ENCODE data around the gene SYNRG. TPM values are rescaled to one million over a fixed set of nuclear protein-coding genes. Genes with fewer than 3 reads are reported as not detected.

SYNRG gene
- total and polyA plus RNA-seq, 4 donors, result 6.5 to 20.5 (median 15.9) TPM

GRCh38 chr17:37651849-37652248 is 42.6 kb upstream of the SYNRG start:
- Histone ChIP-seq H3K27ac (ENCODE audit: low read depth in 1 of 2, low read length in 2 of 2) (no peak overlapping the region), H3K27me3 (ENCODE audit: control insufficient read depth in 4 of 4, insufficient read depth in 4 of 4, low read length in 3 of 4) (no peaks in the 10 kb centered on the region), H3K4me1 (ENCODE audit: control insufficient read depth in 4 of 4, insufficient read depth in 4 of 4, low read length in 3 of 4) (peaks cover 0 to 10% (median 1%) of the 10 kb centered on the region in 4 donors), H3K36me3 (ENCODE audit: control insufficient read depth in 4 of 4, insufficient read depth in 3 of 4, low read depth in 1 of 4, low read length in 3 of 4) (no peaks in the 10 kb centered on the region), H3K9me3 (ENCODE audit: control insufficient read depth in 4 of 4, low read length in 3 of 4) (no peaks in the 10 kb centered on the region), H3K4me3 (ENCODE audit: low read depth in 1 of 3, low read length in 3 of 3) (no peak overlapping the region), H3K9ac (ENCODE audit: low read depth in 1 of 2, low read length in 2 of 2) (no peak overlapping the region)
- TF ChIP-seq, protein P1, sequence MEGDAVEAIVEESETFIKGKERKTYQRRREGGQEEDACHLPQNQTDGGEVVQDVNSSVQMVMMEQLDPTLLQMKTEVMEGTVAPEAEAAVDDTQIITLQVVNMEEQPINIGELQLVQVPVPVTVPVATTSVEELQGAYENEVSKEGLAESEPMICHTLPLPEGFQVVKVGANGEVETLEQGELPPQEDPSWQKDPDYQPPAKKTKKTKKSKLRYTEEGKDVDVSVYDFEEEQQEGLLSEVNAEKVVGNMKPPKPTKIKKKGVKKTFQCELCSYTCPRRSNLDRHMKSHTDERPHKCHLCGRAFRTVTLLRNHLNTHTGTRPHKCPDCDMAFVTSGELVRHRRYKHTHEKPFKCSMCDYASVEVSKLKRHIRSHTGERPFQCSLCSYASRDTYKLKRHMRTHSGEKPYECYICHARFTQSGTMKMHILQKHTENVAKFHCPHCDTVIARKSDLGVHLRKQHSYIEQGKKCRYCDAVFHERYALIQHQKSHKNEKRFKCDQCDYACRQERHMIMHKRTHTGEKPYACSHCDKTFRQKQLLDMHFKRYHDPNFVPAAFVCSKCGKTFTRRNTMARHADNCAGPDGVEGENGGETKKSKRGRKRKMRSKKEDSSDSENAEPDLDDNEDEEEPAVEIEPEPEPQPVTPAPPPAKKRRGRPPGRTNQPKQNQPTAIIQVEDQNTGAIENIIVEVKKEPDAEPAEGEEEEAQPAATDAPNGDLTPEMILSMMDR (IDR thresholded peaks at IDR 0.05; ENCODE audit: low read depth, low read length, missing input control), result no peak
- no peak for TF ChIP-seq HNF4A (conservative IDR thresholded peaks at IDR 0.05)
- TF ChIP-seq SP1 (IDR thresholded peaks at IDR 0.05), result no peak
- TF ChIP-seq, protein P2, sequence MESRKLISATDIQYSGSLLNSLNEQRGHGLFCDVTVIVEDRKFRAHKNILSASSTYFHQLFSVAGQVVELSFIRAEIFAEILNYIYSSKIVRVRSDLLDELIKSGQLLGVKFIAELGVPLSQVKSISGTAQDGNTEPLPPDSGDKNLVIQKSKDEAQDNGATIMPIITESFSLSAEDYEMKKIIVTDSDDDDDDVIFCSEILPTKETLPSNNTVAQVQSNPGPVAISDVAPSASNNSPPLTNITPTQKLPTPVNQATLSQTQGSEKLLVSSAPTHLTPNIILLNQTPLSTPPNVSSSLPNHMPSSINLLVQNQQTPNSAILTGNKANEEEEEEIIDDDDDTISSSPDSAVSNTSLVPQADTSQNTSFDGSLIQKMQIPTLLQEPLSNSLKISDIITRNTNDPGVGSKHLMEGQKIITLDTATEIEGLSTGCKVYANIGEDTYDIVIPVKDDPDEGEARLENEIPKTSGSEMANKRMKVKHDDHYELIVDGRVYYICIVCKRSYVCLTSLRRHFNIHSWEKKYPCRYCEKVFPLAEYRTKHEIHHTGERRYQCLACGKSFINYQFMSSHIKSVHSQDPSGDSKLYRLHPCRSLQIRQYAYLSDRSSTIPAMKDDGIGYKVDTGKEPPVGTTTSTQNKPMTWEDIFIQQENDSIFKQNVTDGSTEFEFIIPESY (IDR thresholded peaks at IDR 0.05), result no peak
- TF ChIP-seq NR2F2 (IDR thresholded peaks at IDR 0.05), result no peak
- TF ChIP-seq FOXA1 (IDR thresholded peaks at IDR 0.05), result no peak
- WGBS, result 84% methylated on average over 2 of the region's 2 CpGs
- no peak for DNase-seq (ENCODE audit: low spot score)

GRCh38 chr17:37650419-37651003 is 41.3 kb upstream of the SYNRG start:
- no peak for TF ChIP-seq HNF4G (IDR thresholded peaks at IDR 0.05)
- no peak for TF ChIP-seq TAF1 (conservative IDR thresholded peaks at IDR 0.05)
- TF ChIP-seq HNF4A (conservative IDR thresholded peaks at IDR 0.05), result peak; percentile 32 to 58
- TF ChIP-seq NR2F2 (IDR thresholded peaks at IDR 0.05), result no peak
- TF ChIP-seq RAD21 (IDR thresholded peaks at IDR 0.05), result peak; percentile 88 to 89
- peak; percentile 24 to 51 for TF ChIP-seq RXRA (IDR thresholded peaks at IDR 0.05)
- TF ChIP-seq, protein P1 (IDR thresholded peaks at IDR 0.05; ENCODE audit: low read depth, low read length, missing input control), result peak; percentile 69
- no peak for TF ChIP-seq YY1 (IDR thresholded peaks at IDR 0.05)
- TF ChIP-seq, protein P3, sequence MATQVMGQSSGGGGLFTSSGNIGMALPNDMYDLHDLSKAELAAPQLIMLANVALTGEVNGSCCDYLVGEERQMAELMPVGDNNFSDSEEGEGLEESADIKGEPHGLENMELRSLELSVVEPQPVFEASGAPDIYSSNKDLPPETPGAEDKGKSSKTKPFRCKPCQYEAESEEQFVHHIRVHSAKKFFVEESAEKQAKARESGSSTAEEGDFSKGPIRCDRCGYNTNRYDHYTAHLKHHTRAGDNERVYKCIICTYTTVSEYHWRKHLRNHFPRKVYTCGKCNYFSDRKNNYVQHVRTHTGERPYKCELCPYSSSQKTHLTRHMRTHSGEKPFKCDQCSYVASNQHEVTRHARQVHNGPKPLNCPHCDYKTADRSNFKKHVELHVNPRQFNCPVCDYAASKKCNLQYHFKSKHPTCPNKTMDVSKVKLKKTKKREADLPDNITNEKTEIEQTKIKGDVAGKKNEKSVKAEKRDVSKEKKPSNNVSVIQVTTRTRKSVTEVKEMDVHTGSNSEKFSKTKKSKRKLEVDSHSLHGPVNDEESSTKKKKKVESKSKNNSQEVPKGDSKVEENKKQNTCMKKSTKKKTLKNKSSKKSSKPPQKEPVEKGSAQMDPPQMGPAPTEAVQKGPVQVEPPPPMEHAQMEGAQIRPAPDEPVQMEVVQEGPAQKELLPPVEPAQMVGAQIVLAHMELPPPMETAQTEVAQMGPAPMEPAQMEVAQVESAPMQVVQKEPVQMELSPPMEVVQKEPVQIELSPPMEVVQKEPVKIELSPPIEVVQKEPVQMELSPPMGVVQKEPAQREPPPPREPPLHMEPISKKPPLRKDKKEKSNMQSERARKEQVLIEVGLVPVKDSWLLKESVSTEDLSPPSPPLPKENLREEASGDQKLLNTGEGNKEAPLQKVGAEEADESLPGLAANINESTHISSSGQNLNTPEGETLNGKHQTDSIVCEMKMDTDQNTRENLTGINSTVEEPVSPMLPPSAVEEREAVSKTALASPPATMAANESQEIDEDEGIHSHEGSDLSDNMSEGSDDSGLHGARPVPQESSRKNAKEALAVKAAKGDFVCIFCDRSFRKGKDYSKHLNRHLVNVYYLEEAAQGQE (IDR thresholded peaks at IDR 0.05), result no peak
- TF ChIP-seq EGR1 (IDR thresholded peaks at IDR 0.05; ENCODE audit: low read depth in 2 of 2), result no peak
- no peak for TF ChIP-seq MAX (IDR thresholded peaks at IDR 0.05)
- peak; percentile 31 for TF ChIP-seq FOXA2 (IDR thresholded peaks at IDR 0.05)
- TF ChIP-seq, protein P4, sequence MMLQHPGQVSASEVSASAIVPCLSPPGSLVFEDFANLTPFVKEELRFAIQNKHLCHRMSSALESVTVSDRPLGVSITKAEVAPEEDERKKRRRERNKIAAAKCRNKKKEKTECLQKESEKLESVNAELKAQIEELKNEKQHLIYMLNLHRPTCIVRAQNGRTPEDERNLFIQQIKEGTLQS (IDR thresholded peaks at IDR 0.05), result no peak
- TF ChIP-seq GABPA (IDR thresholded peaks at IDR 0.05 in 1 of 2, conservative IDR thresholded peaks at IDR 0.05 in 1 of 2), result no peak
- TF ChIP-seq SP1 (IDR thresholded peaks at IDR 0.05), result no peak
- no peak for TF ChIP-seq FOXA1 (IDR thresholded peaks at IDR 0.05)
- H3K36me3 ChIP-seq (ENCODE audit: control insufficient read depth in 4 of 4, insufficient read depth in 3 of 4, low read depth in 1 of 4, low read length in 3 of 4), result no peaks in the 10 kb centered on the region
- DNase-seq (ENCODE audit: low spot score), result no peak
- no peaks in the 10 kb centered on the region for H3K27me3 ChIP-seq (ENCODE audit: control insufficient read depth in 4 of 4, insufficient read depth in 4 of 4, low read length in 3 of 4)
- H3K27ac ChIP-seq (ENCODE audit: low read depth in 1 of 2, low read length in 2 of 2), result no peak overlapping the region
- H3K4me3 ChIP-seq (ENCODE audit: low read depth in 1 of 3, low read length in 3 of 3), result no peak overlapping the region
- H3K4me1 ChIP-seq (ENCODE audit: control insufficient read depth in 4 of 4, insufficient read depth in 4 of 4, low read length in 3 of 4), result peaks cover 0 to 10% (median 1%) of the 10 kb centered on the region in 4 donors
- 29% methylated on average over 6 of the region's 6 CpGs for WGBS
- H3K9me3 ChIP-seq (ENCODE audit: control insufficient read depth in 4 of 4, low read length in 3 of 4), result no peaks in the 10 kb centered on the region
- no peak overlapping the region for H3K9ac ChIP-seq (ENCODE audit: low read depth in 1 of 2, low read length in 2 of 2)

Measured in liver (tissue), 9 donors.